Ovary (tissue), 9 donors: Measurements from ENCODE around the gene GHRL. TPM values are rescaled to one million over a fixed set of nuclear protein-coding genes. Genes with fewer than 3 reads are reported as not detected.
"Not testable (repeated sequence)": the region's sequence is repeated elsewhere in the genome, so short reads cannot be mapped to it uniquely, and the experiment has no call there.

Experiments
- DNase-seq, 5 donors: peaks; one replicate each; pipeline ENCODE4 v3.0.0-alpha.2; 2019 to 2020
- H3K27ac ChIP-seq, 2 donors: fragments of 200-600 bp; one replicate each; pipeline versions ENCODE4 v1.5.1 to v1.8.0; 2019 to 2022
- H3K27me3 ChIP-seq: fragments of 200-600 bp; one replicate; pipeline ENCODE4 v1.8.0; 2022
- H3K36me3 ChIP-seq: fragments of 200-600 bp; sonication (generic); one replicate; pipeline ENCODE4 v1.5.1; 2019
- H3K4me1 ChIP-seq: one replicate; pipeline ENCODE4 v1.8.1; 2013; ENCODE audit warnings: mild to moderate bottlenecking, moderate library complexity; ENCODE audit not compliant: insufficient read depth
- H3K4me3 ChIP-seq: fragments of 200-600 bp; sonication (generic); one replicate; pipeline ENCODE4 v1.5.1; 2017
- H3K9me3 ChIP-seq, 2 donors: fragments of 200-600 bp in 1 of 2; sonication (generic) in 1 of 2; one replicate each; pipeline versions ENCODE4 v1.5.1 to v1.8.1; 2013 to 2019; ENCODE audit warnings: mild to moderate bottlenecking in 1 of 2, moderate library complexity in 1 of 2
- EP300 ChIP-seq: sonication (generic); formaldehyde crosslinking; IDR thresholded peaks from one replicate; pipeline ENCODE4 v1.6.1; 2017; ENCODE audit warnings: antibody characterized with exemption
- POLR2A ChIP-seq: fragments of 450-650 bp; IDR thresholded peaks from one replicate; pipeline ENCODE4 v1.6.1; 2017; ENCODE audit warnings: antibody characterized with exemption, mild to moderate bottlenecking, moderate library complexity
- WGBS, 3 donors: extraction: QIAGEN DNeasy Blood & Tissue Kit in 1 of 3; methylation state at CpG; one replicate each; pipeline versions ENCODE4 v1.1.5 to v1.1.7; 2013 to 2017; 5-methylcytosine and 5-hydroxymethylcytosine counted together
- intact Hi-C, 4 donors: fragments of 100-400 bp; cut with DNase I; formaldehyde crosslinking; loops; one replicate each; pipeline versions ENCODE4 v1.11.0 to v1.15.1; 2022 to 2023
- polyA plus RNA-seq, 2 donors: library from polyadenylated mRNA; stranded (reverse); fragments of 200-250 nt in 1 of 2; fragments of 350-450 nt in 1 of 2; fragmentation: Illumina TruSeq in 1 of 2; extraction: RNeasy Lipid Tissue Mini Kit (QIAGEN cat#74804) in 1 of 2; gene quantifications; one replicate each; pipeline ENCODE4 v1.2.3, GENCODE V29; 2013 to 2014
- total RNA-seq, 7 donors: library from RNA; depleted of rRNA in 2 of 7; stranded (reverse); fragments of >200 nt in 2 of 7; fragmentation: NEBNext Ultra II Directional in 3 of 7; extraction: Animal tissue kit (Norgen Biotek cat#: 25700) in 3 of 7; gene quantifications; one replicate each; pipeline versions ENCODE4 v1.1.0 to v1.2.4, GENCODE V29; 2016 to 2023
- TF ChIP-seq, protein P1 (sequence below), 3 donors: fragments of 450-650 bp in 2 of 3; fragments of 200-600 bp in 1 of 3; IDR thresholded peaks; one replicate each; pipeline versions ENCODE4 v1.5.1 to v1.8.0; 2016 to 2022; ENCODE audit warnings: antibody characterized with exemption in 3 of 3, mild to moderate bottlenecking in 1 of 3
- donor health status: DM: no; HTN: no; CAD: no; lungs with moderate emphysema.
- donor health status: DM: no; HTN: no; CAD: no.
- donor health status: Bipolar disorder and iron deficiency.
- donor health status: DM: yes; HTN: yes; CAD: no.
- donor health status: DM: no; HTN: no; CAD: no.
- donor health status: DM: yes; HTN: yes; CAD: no.

Gene GHRL
- total and polyA plus RNA-seq, 9 donors: 0.23 to 2.4 (median 1.6) TPM

DNA sequence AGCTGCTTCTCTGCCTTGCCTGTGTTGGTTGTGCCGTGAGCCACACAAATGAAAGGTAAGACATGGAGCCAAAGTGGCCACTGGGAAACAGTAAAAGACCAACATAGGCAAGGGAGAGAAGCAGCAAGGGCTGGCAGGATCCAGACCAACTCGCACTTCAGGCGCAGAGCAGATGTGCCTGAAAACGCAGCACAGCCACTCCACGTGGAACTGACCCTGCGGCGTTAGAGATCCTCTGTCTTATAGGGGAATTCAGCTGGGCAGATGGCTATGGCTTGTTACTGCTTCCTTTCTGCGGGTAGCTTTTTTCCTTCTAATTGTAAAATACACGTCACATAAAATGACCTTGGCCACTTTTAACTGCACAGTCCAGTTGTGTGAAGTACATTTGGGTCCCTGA lies 10.4 kb upstream of the GHRL start:
- WGBS, 3 donors: 69 to 83% (median 73%) methylated on average over 9 of the region's 9 CpGs
- Histone ChIP-seq H3K9me3 (no peaks in the 10 kb centered on the region), H3K36me3 (no peaks in the 10 kb centered on the region), H3K4me3 (no peak overlapping the region), H3K27ac (no peak overlapping the region), H3K27me3 (no peaks in the 10 kb centered on the region), H3K4me1 (no peaks in the 10 kb centered on the region)
- TF ChIP-seq EP300 (no peak), POLR2A (no peak)
- TF ChIP-seq, protein P1, sequence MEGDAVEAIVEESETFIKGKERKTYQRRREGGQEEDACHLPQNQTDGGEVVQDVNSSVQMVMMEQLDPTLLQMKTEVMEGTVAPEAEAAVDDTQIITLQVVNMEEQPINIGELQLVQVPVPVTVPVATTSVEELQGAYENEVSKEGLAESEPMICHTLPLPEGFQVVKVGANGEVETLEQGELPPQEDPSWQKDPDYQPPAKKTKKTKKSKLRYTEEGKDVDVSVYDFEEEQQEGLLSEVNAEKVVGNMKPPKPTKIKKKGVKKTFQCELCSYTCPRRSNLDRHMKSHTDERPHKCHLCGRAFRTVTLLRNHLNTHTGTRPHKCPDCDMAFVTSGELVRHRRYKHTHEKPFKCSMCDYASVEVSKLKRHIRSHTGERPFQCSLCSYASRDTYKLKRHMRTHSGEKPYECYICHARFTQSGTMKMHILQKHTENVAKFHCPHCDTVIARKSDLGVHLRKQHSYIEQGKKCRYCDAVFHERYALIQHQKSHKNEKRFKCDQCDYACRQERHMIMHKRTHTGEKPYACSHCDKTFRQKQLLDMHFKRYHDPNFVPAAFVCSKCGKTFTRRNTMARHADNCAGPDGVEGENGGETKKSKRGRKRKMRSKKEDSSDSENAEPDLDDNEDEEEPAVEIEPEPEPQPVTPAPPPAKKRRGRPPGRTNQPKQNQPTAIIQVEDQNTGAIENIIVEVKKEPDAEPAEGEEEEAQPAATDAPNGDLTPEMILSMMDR (IDR thresholded peaks at IDR 0.05): no peak
- intact Hi-C loops: no loop called here
- no peak for DNase-seq

DNA sequence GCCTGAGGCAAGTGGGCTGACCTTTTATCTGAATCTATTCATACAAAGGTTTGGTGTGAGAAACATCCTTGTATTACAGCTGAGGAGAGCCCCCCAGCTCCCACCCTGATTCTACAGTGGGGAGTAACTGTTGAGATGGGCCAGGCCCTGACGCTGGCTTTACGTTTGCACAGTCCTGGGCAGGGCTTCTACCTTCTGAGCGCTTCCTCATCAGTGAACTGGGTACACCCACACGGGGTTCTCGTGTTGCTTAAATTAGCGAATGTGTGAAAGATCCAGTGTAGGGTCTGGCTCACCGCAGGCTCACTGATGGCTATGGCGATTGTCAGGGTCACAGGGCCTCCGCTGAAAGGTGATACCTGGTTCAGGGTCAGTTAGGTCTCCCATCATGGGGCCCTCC lies 7.3 kb upstream of the GHRL start:
- Histone ChIP-seq H3K36me3 (no peaks in the 10 kb centered on the region), H3K4me3 (no peak overlapping the region), H3K27ac (no peak overlapping the region), H3K4me1 (no peaks in the 10 kb centered on the region), H3K9me3 (no peaks in the 10 kb centered on the region), H3K27me3 (no peaks in the 10 kb centered on the region)
- intact Hi-C loops: no loop called here
- 79 to 82% (median 80%) methylated on average over 9 of the region's 9 CpGs for WGBS, 3 donors
- DNase-seq: no peak
- TF ChIP-seq EP300: no peak
- TF ChIP-seq POLR2A: no peak
- TF ChIP-seq, protein P1 (IDR thresholded peaks at IDR 0.05): no peak

DNA sequence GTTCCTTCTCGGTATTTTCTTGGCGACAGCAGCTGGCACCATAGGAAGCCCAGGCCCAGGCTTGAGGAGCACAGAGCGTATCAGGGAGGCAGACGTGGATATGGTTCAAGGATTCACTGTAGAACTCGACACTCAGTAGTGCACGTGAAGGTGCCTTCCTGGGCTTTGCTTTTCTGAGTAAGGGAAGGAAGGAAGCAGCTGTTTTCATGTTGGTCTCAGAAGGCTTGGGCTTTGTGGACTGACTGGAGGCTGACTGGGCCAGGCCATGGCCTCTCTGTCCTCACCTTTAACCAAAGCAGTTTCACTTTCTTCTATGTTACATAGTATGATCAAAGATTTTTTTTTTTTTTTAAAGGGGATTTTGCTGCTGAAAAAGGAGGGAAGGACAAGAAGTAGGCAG lies 6.9 kb upstream of the GHRL start:
- H3K27ac ChIP-seq: no peak overlapping the region
- 21 to 39% (median 24%) methylated on average over 6 of the region's 6 CpGs for WGBS, 3 donors
- H3K4me3 ChIP-seq: no peak overlapping the region
- H3K36me3 ChIP-seq: no peaks in the 10 kb centered on the region
- H3K4me1 ChIP-seq: no peaks in the 10 kb centered on the region
- DNase-seq: no peak
- H3K9me3 ChIP-seq: no peaks in the 10 kb centered on the region
- no peak for TF ChIP-seq POLR2A
- TF ChIP-seq EP300: no peak
- TF ChIP-seq, protein P1 (IDR thresholded peaks at IDR 0.05): no peak
- intact Hi-C loops: no loop called here
- no peaks in the 10 kb centered on the region for H3K27me3 ChIP-seq

DNA sequence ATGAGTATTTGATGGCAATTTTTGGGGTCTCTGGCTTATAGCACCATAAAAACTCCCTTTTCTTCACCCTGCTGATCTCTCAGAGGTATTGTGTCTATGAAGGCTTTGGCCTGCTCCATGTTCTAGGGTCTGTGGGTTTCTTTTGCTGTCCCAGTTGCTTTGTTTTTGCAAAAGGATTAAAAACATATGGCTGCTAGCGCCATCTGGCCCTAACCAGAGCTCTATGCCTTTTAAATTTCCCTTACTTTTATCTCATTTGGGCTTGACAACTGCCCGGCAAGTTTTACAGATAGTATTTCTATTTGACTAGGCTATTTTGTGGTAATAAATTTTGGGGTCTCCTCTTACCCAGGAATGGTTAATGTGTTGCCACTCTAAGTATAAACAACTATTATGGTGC lies 6.4 kb upstream of the GHRL start:
- H3K36me3 ChIP-seq: no peaks in the 10 kb centered on the region
- 16 to 47% (median 36%) methylated on average over 2 of the region's 2 CpGs for WGBS, 3 donors
- H3K9me3 ChIP-seq: no peaks in the 10 kb centered on the region

DNA sequence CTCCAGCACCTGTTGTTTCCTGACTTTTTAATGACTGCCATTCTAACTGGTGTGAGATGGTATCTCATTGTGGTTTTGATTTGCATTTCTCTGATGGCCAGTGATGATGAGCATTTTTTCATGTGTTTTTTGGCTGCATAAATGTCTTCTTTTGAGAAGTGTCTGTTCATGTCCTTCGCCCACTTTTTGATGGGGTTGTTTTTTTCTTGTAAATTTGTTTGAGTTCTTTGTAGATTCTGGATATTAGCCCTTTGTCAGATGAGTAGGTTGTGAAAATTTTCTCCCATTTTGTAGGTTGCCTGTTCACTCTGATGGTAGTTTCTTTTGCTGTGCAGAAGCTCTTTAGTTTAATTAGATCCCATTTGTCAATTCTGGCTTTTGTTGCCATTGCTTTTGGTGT lies 5.3 kb upstream of the GHRL start:
- H3K4me3 ChIP-seq, H3K4me1 ChIP-seq, DNase-seq, intact Hi-C loops, H3K9me3 ChIP-seq, H3K27me3 ChIP-seq, H3K36me3 ChIP-seq, H3K27ac ChIP-seq: not testable (repeated sequence)
- WGBS, 3 donors: 100% methylated on average over 1 of the region's 1 CpG; no CpG with 5 or more reads in 2 of the 3 donors

More for the DNA sequence above, 6.4 kb upstream of the GHRL start:
- no peak overlapping the region for H3K4me3 ChIP-seq
- intact Hi-C loops: no loop called here
- no peak for TF ChIP-seq POLR2A
- TF ChIP-seq, protein P1 (IDR thresholded peaks at IDR 0.05): no peak
- no peak for TF ChIP-seq EP300
- H3K27me3 ChIP-seq: no peaks in the 10 kb centered on the region
- DNase-seq: no peak
- H3K4me1 ChIP-seq: no peaks in the 10 kb centered on the region
- no peak overlapping the region for H3K27ac ChIP-seq
